Measurements from ENCODE around the gene POC1A. TPM values are rescaled to one million over a fixed set of nuclear protein-coding genes. Genes with fewer than 3 reads are reported as not detected.

Gene POC1A
- total RNA-seq, 2 experiments from 2014 or later, result 0.22 to 0.39 TPM

DNA sequence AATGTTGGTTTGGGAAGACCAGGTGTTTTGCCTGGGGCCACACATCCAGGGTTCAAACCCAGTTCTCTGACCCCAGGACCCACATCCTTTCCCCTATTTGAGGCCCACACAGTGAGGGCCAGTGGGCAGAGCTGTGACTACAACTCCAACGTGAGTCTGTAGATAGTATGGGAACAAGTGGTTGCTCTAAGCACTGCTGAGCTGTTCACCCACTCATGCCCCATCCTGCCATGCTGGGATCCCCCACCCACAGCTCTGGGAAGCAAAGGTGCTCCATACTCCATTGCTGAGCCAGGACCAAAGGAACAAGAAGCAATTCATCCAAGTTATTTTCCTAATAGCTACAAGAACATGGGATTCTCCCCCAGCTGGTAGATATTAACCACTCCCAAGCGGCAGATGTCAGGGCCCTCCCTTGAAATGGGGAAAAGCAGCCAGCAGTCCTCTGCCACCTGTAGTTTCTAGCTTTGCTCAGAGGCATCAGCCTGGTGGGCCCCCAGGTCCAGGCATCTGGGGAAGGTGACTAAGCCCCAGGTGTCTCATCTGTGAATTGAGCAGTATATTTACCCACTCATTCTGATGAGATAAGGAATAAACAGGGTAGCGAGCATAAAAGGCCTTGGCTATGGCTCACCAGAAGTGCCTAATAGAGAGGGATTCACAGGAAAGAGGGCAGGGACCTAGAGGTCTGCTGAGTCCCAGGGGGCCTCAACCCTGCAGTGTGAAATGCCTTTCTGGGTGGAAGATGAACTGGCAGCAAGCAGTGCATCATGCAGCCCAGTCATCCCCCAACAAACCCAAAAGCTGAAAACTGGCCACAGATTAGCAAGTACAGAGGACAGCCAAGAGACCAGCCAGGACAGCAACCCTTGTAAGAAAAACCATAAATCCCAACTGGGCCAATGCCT lies 33.4 kb downstream of the POC1A start:
- TF ChIP-seq, protein P1, sequence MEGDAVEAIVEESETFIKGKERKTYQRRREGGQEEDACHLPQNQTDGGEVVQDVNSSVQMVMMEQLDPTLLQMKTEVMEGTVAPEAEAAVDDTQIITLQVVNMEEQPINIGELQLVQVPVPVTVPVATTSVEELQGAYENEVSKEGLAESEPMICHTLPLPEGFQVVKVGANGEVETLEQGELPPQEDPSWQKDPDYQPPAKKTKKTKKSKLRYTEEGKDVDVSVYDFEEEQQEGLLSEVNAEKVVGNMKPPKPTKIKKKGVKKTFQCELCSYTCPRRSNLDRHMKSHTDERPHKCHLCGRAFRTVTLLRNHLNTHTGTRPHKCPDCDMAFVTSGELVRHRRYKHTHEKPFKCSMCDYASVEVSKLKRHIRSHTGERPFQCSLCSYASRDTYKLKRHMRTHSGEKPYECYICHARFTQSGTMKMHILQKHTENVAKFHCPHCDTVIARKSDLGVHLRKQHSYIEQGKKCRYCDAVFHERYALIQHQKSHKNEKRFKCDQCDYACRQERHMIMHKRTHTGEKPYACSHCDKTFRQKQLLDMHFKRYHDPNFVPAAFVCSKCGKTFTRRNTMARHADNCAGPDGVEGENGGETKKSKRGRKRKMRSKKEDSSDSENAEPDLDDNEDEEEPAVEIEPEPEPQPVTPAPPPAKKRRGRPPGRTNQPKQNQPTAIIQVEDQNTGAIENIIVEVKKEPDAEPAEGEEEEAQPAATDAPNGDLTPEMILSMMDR (IDR thresholded peaks at IDR 0.05), result no peak
- Mint-ChIP-seq H3K4me1 (ENCODE audit: low read depth) (no peaks in the 10 kb centered on the region), H3K9me3 (no peaks in the 10 kb centered on the region), H3K4me3 (no peak overlapping the region), H3K36me3 (ENCODE audit: low read depth) (no peaks in the 10 kb centered on the region), H3K27me3 (no peaks in the 10 kb centered on the region), H3K27ac (no peak overlapping the region)
- CTCF ChIA-PET, result interaction anchor here (2.1 to 2.2 kb wide), 2 partner anchors 67 to 119 kb away, joined by 6 read pairs; no protein-coding TSS in a partner anchor
- POLR2A ChIA-PET, result no interaction called here
- Histone ChIP-seq H3K4me3 (ENCODE audit: low read length) (no peak overlapping the region), H3K4me1 (ENCODE audit: insufficient read depth, low read length) (peaks cover 8% of the 10 kb centered on the region), H3K27ac (ENCODE audit: low read depth in 1 of 2, low read length in 2 of 2) (no peak overlapping the region), H3K27me3 (ENCODE audit: control insufficient read depth in 1 of 2, insufficient read depth in 2 of 2, low read length in 2 of 2) (no peaks in the 10 kb centered on the region), H3K9me3 (ENCODE audit: control insufficient read depth in 1 of 2, insufficient read depth in 1 of 2, low read length in 2 of 2) (no peaks in the 10 kb centered on the region), H3K36me3 (ENCODE audit: insufficient read depth, low read length) (no peaks in the 10 kb centered on the region)
- DNase-seq (no peak), ATAC-seq (ENCODE audit: poor library complexity) (no peak)
- intact Hi-C loops (cut with DNase I, micrococcal nuclease), result loop anchor here in 1 of 2 experiments (5.0 kb wide), 1 partner anchor 69 kb away; no protein-coding TSS in a partner anchor

DNA sequence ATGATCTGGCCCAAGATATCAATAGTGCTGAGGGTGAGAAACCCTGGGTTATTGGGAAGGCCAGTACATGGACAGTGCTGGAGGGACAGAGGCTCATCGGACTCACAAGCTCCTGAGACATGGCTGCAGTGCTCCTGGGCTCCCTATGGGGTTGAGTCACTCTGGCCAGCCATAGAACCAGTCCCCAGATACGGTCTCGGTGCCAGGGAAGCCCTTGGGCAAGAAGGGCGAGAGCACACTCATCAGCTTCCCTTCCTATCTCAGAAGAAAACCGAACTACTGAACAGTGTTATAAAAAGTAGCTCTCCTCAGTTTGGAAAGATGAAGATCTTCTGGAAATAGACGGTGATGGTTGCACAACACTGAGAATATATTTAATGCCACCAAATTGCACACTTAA lies 34.4 kb downstream of the POC1A start:
- intact Hi-C loops (cut with DNase I, micrococcal nuclease), result loop anchor here in 1 of 2 experiments (5.0 kb wide), 1 partner anchor 68 kb away; no protein-coding TSS in a partner anchor

DNA sequence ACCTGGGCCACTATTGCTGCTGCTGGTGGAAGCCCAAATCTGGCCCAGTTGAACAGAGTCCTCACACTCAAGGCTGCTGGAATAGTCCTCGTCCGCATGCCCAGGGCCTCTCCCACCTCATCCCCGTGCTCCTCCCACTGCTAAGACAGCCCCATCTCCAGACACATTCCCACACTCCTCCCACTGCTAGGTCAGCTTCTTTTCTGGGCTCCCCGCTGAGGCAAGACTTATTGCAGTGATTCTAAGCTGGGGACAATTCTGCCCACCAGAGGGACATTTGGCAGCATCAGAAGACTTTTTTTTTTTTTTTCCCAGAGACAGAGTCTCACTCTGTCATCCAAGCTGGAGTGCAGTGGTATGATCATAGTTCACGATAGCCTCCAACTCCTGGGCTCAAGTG lies 35.1 kb downstream of the POC1A start:
- no peaks in the 10 kb centered on the region for H3K27me3 ChIP-seq (ENCODE audit: control insufficient read depth in 1 of 2, insufficient read depth in 2 of 2, low read length in 2 of 2)
- Mint-ChIP-seq H3K27ac (no peak overlapping the region), H3K9me3 (no peaks in the 10 kb centered on the region), H3K4me3 (no peak overlapping the region), H3K27me3 (no peaks in the 10 kb centered on the region), H3K4me1 (ENCODE audit: low read depth) (no peaks in the 10 kb centered on the region), H3K36me3 (ENCODE audit: low read depth) (no peaks in the 10 kb centered on the region)
- peaks cover 8% of the 10 kb centered on the region for H3K4me1 ChIP-seq (ENCODE audit: insufficient read depth, low read length)
- no peak overlapping the region for H3K4me3 ChIP-seq (ENCODE audit: low read length)
- ChIA-PET POLR2A (no interaction called here), CTCF (interaction anchor here (0.7 kb wide), 1 partner anchor 118 kb away, joined by 3 read pairs; no protein-coding TSS in a partner anchor)
- DNase-seq, result no peak
- intact Hi-C loops (cut with DNase I, micrococcal nuclease), result no loop called here
- H3K9me3 ChIP-seq (ENCODE audit: control insufficient read depth in 1 of 2, insufficient read depth in 1 of 2, low read length in 2 of 2), result no peaks in the 10 kb centered on the region
- ATAC-seq (ENCODE audit: poor library complexity), result no peak
- no peaks in the 10 kb centered on the region for H3K36me3 ChIP-seq (ENCODE audit: insufficient read depth, low read length)
- H3K27ac ChIP-seq (ENCODE audit: low read depth in 1 of 2, low read length in 2 of 2), result no peak overlapping the region
- TF ChIP-seq, protein P1 (IDR thresholded peaks at IDR 0.05), result no peak

More for the DNA sequence above, 34.4 kb downstream of the POC1A start:
- H3K9me3 Mint-ChIP-seq, result no peaks in the 10 kb centered on the region
- ChIA-PET CTCF (interaction anchor here (2.1 to 2.2 kb wide), 2 partner anchors 66 to 118 kb away, joined by 6 read pairs; no protein-coding TSS in a partner anchor), POLR2A (no interaction called here)
- no peaks in the 10 kb centered on the region for H3K36me3 Mint-ChIP-seq (ENCODE audit: low read depth)
- H3K4me1 ChIP-seq (ENCODE audit: insufficient read depth, low read length), result peaks cover 8% of the 10 kb centered on the region
- no peak overlapping the region for H3K4me3 ChIP-seq (ENCODE audit: low read length)
- H3K27ac ChIP-seq (ENCODE audit: low read depth in 1 of 2, low read length in 2 of 2), result no peak overlapping the region
- H3K9me3 ChIP-seq (ENCODE audit: control insufficient read depth in 1 of 2, insufficient read depth in 1 of 2, low read length in 2 of 2), result no peaks in the 10 kb centered on the region
- no peak for ATAC-seq (ENCODE audit: poor library complexity)
- H3K36me3 ChIP-seq (ENCODE audit: insufficient read depth, low read length), result no peaks in the 10 kb centered on the region
- TF ChIP-seq, protein P1 (IDR thresholded peaks at IDR 0.05), result no peak
- DNase-seq, result peak in 2 of 14 experiments; percentile 44 to 59
- H3K4me3 Mint-ChIP-seq, result no peak overlapping the region
- no peaks in the 10 kb centered on the region for H3K4me1 Mint-ChIP-seq (ENCODE audit: low read depth)
- no peak overlapping the region for H3K27ac Mint-ChIP-seq
- H3K27me3 ChIP-seq (ENCODE audit: control insufficient read depth in 1 of 2, insufficient read depth in 2 of 2, low read length in 2 of 2), result no peaks in the 10 kb centered on the region
- no peaks in the 10 kb centered on the region for H3K27me3 Mint-ChIP-seq

Data from CD4-positive, alpha-beta T cell (primary cell).